Panc1 (cell line): ENCODE results near the gene PLPP7. TPM values are rescaled to one million over a fixed set of nuclear protein-coding genes. Genes with fewer than 3 reads are reported as not detected.
"Not testable (repeated sequence)": the region's sequence is repeated elsewhere in the genome, so short reads cannot be mapped to it uniquely, and the experiment has no call there.

Source experiments
- ATAC-seq: fragments of 200-7000 bp; cut with Tn5 transposase; 2 replicates; pipeline ENCODE4 v1.9.1; 2020; ENCODE audit warnings: mild to moderate bottlenecking, moderate library complexity
- BruUV-seq: library from RNA; stranded (reverse); fragments of 400-500 nt; replicated peaks from 2 replicates; lab custom pipeline; 2021; lab: Mats Ljungman, UMichigan
- CTCF ChIA-PET: fragments of 300-600 bp; sonication (Branson Sonifier 250); formaldehyde crosslinking; loops from one replicate; lab custom pipeline; 2022; ENCODE audit warnings: antibody characterized with exemption; lab: Charles Lee
- POLR2A ChIA-PET: fragments of 300-600 bp; sonication (Branson Sonifier 250); formaldehyde crosslinking; loops from one replicate; lab custom pipeline; 2022; ENCODE audit warnings: antibody characterized with exemption; lab: Charles Lee
- DNase-seq: peaks from one replicate; pipeline ENCODE4 v3.0.0-alpha.2; 2010; ENCODE audit warnings: low read depth, low spot score
- H3K27ac ChIP-seq: 2 replicates; pipeline ENCODE4 v1.5.1; 2011; ENCODE audit warnings: mild to moderate bottlenecking, low read length, inconsistent platforms
- H3K27me3 ChIP-seq: fragments of 200-500 bp; sonication (Bioruptor generic); 2 replicates; pipeline ENCODE4 v1.6.0; 2014; ENCODE audit warnings: low read length, inconsistent platforms; ENCODE audit not compliant: control insufficient read depth, insufficient read depth
- H3K36me3 ChIP-seq: fragments of 200-500 bp; sonication (Bioruptor generic); 2 replicates; pipeline ENCODE4 v1.5.1; 2014; ENCODE audit warnings: inconsistent platforms, mild to moderate bottlenecking, low read length, moderate library complexity; ENCODE audit not compliant: control insufficient read depth, insufficient read depth
- H3K4me1 ChIP-seq: 2 replicates; pipeline ENCODE4 v1.5.1; 2011; ENCODE audit warnings: inconsistent platforms, mild to moderate bottlenecking, low read length, moderate library complexity; ENCODE audit not compliant: control insufficient read depth, insufficient read depth
- H3K4me3 ChIP-seq, 2 experiments: 2 replicates each; pipeline ENCODE4 v1.5.1; 2011 to 2012; ENCODE audit warnings: low read depth in 2 of 2, low read length in 2 of 2, mild to moderate bottlenecking in 2 of 2, inconsistent platforms in 1 of 2, moderate library complexity in 1 of 2
- H3K9me3 ChIP-seq: fragments of 200-500 bp; sonication (Bioruptor generic); 2 replicates; pipeline ENCODE4 v1.5.1; 2014; ENCODE audit warnings: low read depth, mild to moderate bottlenecking, inconsistent platforms, low read length, moderate library complexity; ENCODE audit not compliant: control insufficient read depth, insufficient read depth
- CTCF ChIP-seq: fragments of 450-650 bp; IDR thresholded peaks from 2 replicates; pipeline ENCODE4 v1.5.1; 2017; ENCODE audit warnings: mild to moderate bottlenecking
- POLR2AphosphoS5 ChIP-seq: IDR thresholded peaks from 2 replicates; pipeline ENCODE4 v1.6.1; 2012; ENCODE audit warnings: mild to moderate bottlenecking, low read depth, low read length, moderate library complexity
- REST ChIP-seq, 2 experiments: IDR thresholded peaks; 2 replicates each; pipeline ENCODE4 v1.6.1; 2011 to 2012; ENCODE audit warnings: low read depth in 2 of 2, control low read depth in 1 of 2, low read length in 1 of 2, mild to moderate bottlenecking in 1 of 2, moderate library complexity in 1 of 2; ENCODE audit not compliant: insufficient read depth in 1 of 2
- SIN3A ChIP-seq: IDR thresholded peaks from 2 replicates; pipeline ENCODE4 v1.6.1; 2012; ENCODE audit warnings: low read depth, mild to moderate bottlenecking, low read length, moderate library complexity, borderline replicate concordance; ENCODE audit not compliant: insufficient read depth
- TCF7L2 ChIP-seq: IDR thresholded peaks from 2 replicates; pipeline ENCODE4 v1.6.1; 2011; ENCODE audit warnings: mild to moderate bottlenecking, low read depth, low read length, inconsistent platforms
- in situ Hi-C: cut with HindIII; loops from 2 replicates; pipeline ENCODE4 v1.10.0; 2016; ENCODE audit warnings: low sequenced_read_pairs, low pct_unique_long_range_greater_than_20kb
- intact Hi-C: fragments of 100-400 bp; cut with micrococcal nuclease; formaldehyde crosslinking; loops from one replicate; pipeline ENCODE4 v1.10.0; 2022; ENCODE audit not compliant: unreplicated experiment
- total RNA-seq: library from RNA; stranded (reverse); gene quantifications from one replicate; pipeline ENCODE4 v1.2.1, GENCODE V29; 2021; ENCODE audit not compliant: unreplicated experiment

The PLPP7 gene
- total RNA-seq, 1 experiment from 2014 or later: 3.3 TPM

- Histone ChIP-seq H3K27me3 (no peaks in the 10 kb centered on the region), H3K9me3 (no peaks in the 10 kb centered on the region), H3K4me3 (no peak overlapping the region), H3K36me3 (no peaks in the 10 kb centered on the region), H3K4me1 (no peaks in the 10 kb centered on the region; the same call in 1 of the 2 replicates), H3K27ac (no peak overlapping the region)
- TF ChIP-seq REST (IDR thresholded peaks at IDR 0.05; ENCODE audit: insufficient read depth in 1 of 2, low read depth in 2 of 2, low read length in 1 of 2): no peak
- no peak for TF ChIP-seq SIN3A
- TF ChIP-seq POLR2AphosphoS5: no peak
- TF ChIP-seq CTCF: no peak
- no peak for TF ChIP-seq TCF7L2
- intact Hi-C loops (loop anchor here (2.0 to 5.0 kb wide), 2 partner anchors 157 to 278 kb away; no protein-coding TSS in a partner anchor), in situ Hi-C loops (no loop called here)
- BruUV-seq: no TSS peak
- ChIA-PET POLR2A (no interaction called here), CTCF (interaction anchor here (0.6 to 0.7 kb wide), 2 partner anchors 54 to 230 kb away, joined by 5 to 12 read pairs; no protein-coding TSS in a partner anchor)
- ATAC-seq: no peak
- no peak for DNase-seq
Observed at GRCh38 chr9:131335368-131335755, 45.8 kb downstream of the PLPP7 start.

GRCh38 chr9:131337131-131337848, 47.8 kb downstream of the PLPP7 start:
- ATAC-seq: no peak
- no peaks in the 10 kb centered on the region for H3K9me3 ChIP-seq
- ChIA-PET CTCF (interaction anchor here (1.2 kb wide), 1 partner anchor 167 kb away, joined by 3 read pairs; no protein-coding TSS in a partner anchor), POLR2A (no interaction called here)
- TF ChIP-seq CTCF (no peak), REST (IDR thresholded peaks at IDR 0.05; ENCODE audit: insufficient read depth in 1 of 2, low read depth in 2 of 2, low read length in 1 of 2) (no peak), SIN3A (no peak), POLR2AphosphoS5 (no peak), TCF7L2 (no peak)
- intact Hi-C loops: loop anchor here (5.0 kb wide), 1 partner anchor 280 kb away; no protein-coding TSS in a partner anchor
- H3K36me3 ChIP-seq: no peaks in the 10 kb centered on the region
- no TSS peak for BruUV-seq
- no peak overlapping the region for H3K4me3 ChIP-seq
- no peak for DNase-seq
- in situ Hi-C loops: no loop called here
- no peak overlapping the region for H3K27ac ChIP-seq
- no peaks in the 10 kb centered on the region for H3K27me3 ChIP-seq
- H3K4me1 ChIP-seq: no peaks in the 10 kb centered on the region; the same call in 1 of the 2 replicates

- CTCF ChIA-PET, H3K4me1 ChIP-seq, ATAC-seq, in situ Hi-C loops, H3K36me3 ChIP-seq, H3K9me3 ChIP-seq, POLR2A ChIA-PET, H3K27ac ChIP-seq, H3K27me3 ChIP-seq, BruUV-seq, DNase-seq, H3K4me3 ChIP-seq: not testable (repeated sequence)
- intact Hi-C loops: loop anchor here (5.0 kb wide), 1 partner anchor 282 kb away; no protein-coding TSS in a partner anchor
Observed at GRCh38 chr9:131339212-131339611, 49.7 kb downstream of the PLPP7 start.
